HL-60/S4 (cell line): ENCODE measurements around the gene ASB1.

ENCODE experiments used
- in situ Hi-C: fragments of 300-500 bp; cut with MboI; formaldehyde crosslinking; loops from 2 replicates; pipeline ENCODE4 v1.14.3; 2022; ENCODE audit warnings: low sequenced_read_pairs

The ASB1 gene

DNA sequence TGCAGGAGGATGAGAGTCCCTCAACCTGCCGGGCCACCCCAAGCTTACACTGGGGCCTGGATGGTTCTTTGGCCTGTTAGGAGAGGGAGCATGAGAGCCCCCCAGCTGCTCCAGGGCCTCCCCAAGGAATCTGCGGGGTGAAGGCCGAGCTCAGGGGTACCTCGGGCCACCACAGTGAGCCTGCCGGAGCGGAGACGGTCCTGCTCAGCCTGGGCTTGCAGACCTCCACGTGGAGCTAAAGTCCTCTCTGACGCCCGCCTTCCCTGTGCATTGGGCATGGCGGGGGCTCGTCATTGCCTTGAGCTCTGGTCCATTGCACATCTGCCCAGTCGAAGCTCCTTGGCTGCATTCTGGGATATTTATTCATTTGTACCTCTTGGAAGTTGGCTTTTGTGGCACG is 62.7 kb downstream of the ASB1 start:
- in situ Hi-C loops = no loop called here

DNA sequence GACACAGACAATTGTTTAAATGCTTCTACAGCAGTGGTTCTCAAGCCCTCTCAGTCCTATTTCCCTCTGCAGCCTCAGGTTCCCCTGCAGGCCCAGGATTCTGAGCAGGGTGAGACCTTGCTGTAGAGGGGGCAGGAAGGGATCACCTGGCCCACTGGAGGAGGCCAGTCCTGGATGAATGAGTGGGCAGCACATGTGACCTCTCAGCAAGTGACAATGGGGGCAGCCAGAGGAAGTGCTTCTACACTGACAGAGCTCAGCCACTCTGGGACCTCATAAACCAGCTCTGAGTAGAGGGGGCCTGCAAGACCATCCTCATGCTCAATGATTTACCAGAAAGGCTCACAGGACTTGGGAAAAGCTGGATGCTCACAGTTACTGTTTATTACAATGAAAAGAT is 63.2 kb downstream of the ASB1 start:
- in situ Hi-C loops = no loop called here

DNA sequence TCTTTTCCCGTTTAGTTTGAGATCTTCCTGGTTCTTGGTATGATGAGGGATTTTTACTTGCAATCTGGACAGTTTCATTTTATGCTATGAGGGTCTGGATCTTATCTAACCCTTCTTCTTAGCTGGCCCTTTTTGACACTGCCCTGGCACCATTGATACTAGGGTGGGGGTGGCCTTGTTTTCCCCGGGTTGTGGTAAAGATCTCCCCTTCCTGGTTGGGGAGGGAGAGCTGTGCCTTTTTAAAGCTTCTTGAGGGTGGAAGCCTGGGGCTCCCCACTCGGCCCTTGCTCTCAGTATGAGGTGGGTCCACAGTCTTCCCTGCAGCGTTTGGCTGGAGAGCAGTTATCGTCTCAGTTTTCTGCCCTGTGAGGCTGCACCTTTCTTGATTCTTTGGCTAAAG is 66.1 kb downstream of the ASB1 start:
- in situ Hi-C loops = no loop called here

DNA sequence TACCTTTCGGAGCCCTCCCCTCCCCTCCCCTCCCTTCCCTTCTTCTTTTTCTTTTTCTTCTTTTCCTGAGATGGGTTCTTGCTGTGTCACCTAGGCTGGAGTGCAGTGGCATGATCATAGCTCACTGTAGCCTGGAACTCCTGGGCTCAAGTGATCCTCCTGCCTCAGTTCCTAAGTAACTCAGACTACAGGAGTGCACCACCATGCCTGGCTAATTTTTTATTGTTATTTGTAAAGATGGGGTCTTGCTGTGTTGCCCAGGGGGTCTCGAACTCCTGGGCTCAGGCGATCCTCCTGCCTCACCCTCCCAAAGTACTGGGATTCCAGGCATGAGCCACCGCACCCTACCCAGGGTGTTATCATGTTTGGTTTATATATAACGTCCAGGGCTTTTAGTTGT is 66.7 kb downstream of the ASB1 start:
- in situ Hi-C loops = no loop called here

- in situ Hi-C loops = no loop called here
These were observed 67.3 kb downstream of the ASB1 start for GRCh38 chr2:238493880-238494572.

DNA sequence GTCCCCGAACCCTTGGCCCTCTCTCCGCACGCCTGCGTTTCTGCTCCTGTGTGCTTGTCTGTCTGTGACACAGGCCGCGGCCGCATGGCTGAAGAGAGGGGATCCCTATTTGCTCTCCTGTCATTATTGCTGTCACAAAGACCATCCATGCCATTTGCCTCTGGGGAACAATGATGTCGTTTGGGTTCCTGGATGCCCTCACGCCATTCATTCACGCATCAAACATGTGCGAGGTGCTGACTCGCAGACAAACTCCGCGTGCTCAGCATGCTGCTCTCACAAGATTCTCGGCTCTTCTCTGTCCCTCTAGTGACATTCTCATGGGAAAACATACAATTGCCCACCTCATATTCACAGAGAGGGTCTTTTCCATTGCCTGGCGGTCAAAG is 67.8 kb downstream of the ASB1 start:
- in situ Hi-C loops = no loop called here

- in situ Hi-C loops = no loop called here
These were observed 68.7 kb downstream of the ASB1 start for GRCh38 chr2:238495422-238495821.

- in situ Hi-C loops = no loop called here
These were observed 70.3 kb downstream of the ASB1 start for GRCh38 chr2:238496756-238497609.

GRCh38 chr2:238497610-238498005 is 70.9 kb downstream of the ASB1 start:
- in situ Hi-C loops = no loop called here

GRCh38 chr2:238498188-238498587 is 71.5 kb downstream of the ASB1 start:
- in situ Hi-C loops = no loop called here

- in situ Hi-C loops = no loop called here
These were observed 72.1 kb downstream of the ASB1 start for GRCh38 chr2:238498691-238499295.

- in situ Hi-C loops = no loop called here
These were observed 73.2 kb downstream of the ASB1 start for GRCh38 chr2:238499731-238500580.

DNA sequence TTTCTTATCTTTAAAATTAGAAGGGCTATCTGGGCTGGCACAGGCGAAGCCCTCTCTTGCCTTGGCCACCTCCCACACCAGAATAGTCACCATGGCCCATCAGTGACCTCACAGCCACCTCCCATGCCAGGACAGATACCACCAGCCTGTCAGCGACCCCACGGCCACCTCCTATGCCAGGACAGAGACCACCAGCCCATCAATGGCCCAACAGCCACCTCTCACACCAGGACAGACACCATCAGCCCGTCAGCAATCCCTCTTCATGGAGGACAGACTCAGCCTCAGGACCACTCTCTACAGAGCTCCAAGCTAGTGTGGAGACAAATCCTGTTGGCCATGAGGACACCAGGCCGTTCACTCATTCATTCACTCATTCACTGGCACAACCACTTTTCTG is 74.6 kb downstream of the ASB1 start:
- in situ Hi-C loops = no loop called here
